Measurements from ENCODE around the gene GLRX3. TPM values are rescaled to one million over a fixed set of nuclear protein-coding genes. Genes with fewer than 3 reads are reported as not detected.

Gene GLRX3
- total and polyA plus RNA-seq, 4 donors, result 37.6 to 71.1 (median 57.5) TPM

GRCh38 chr10:130212746-130213145 is 76.6 kb downstream of the GLRX3 start:
- Histone ChIP-seq H3K4me3 (no peak overlapping the region), H3K9me3 (ENCODE audit: control insufficient read depth in 4 of 4, insufficient read depth in 3 of 4, low read length in 3 of 4) (peaks cover 0 to 6% (median 0%) of the 10 kb centered on the region in 4 donors), H3K27ac (ENCODE audit: low read depth in 1 of 2, low read length in 1 of 2) (no peak overlapping the region), H3K4me1 (ENCODE audit: control insufficient read depth in 5 of 5, insufficient read depth in 5 of 5, low read length in 5 of 5) (no peaks in the 10 kb centered on the region), H3K9ac (ENCODE audit: insufficient read depth in 1 of 2, low read length in 2 of 2) (no peak overlapping the region), H3K36me3 (ENCODE audit: control insufficient read depth in 4 of 4, insufficient read depth in 4 of 4, low read length in 4 of 4) (no peaks in the 10 kb centered on the region), H3K27me3 (ENCODE audit: control insufficient read depth in 3 of 3, insufficient read depth in 3 of 3, low read length in 2 of 3) (no peaks in the 10 kb centered on the region)
- no peak for DNase-seq
- 48 to 56% methylated on average over 4 of the region's 4 CpGs for whole genome bisulfite sequencing, 2 donors
- ATAC-seq (ENCODE audit: insufficient read depth, low FRiP score), result no peak
- TF ChIP-seq CTCF (IDR thresholded peaks at IDR 0.05; ENCODE audit: control extremely low read depth, extremely low read depth), result no peak

- TF ChIP-seq CTCF (IDR thresholded peaks at IDR 0.05; ENCODE audit: control extremely low read depth, extremely low read depth), result no peak
- H3K9ac ChIP-seq (ENCODE audit: insufficient read depth in 1 of 2, low read length in 2 of 2), result no peak overlapping the region
- H3K36me3 ChIP-seq (ENCODE audit: control insufficient read depth in 4 of 4, insufficient read depth in 4 of 4, low read length in 4 of 4), result no peaks in the 10 kb centered on the region
- WGBS, 2 donors, result 92% methylated on average over 51 of the region's 51 CpGs
- H3K9me3 ChIP-seq (ENCODE audit: control insufficient read depth in 4 of 4, insufficient read depth in 3 of 4, low read length in 3 of 4), result peaks cover 0 to 6% (median 0%) of the 10 kb centered on the region in 4 donors
- DNase-seq (no peak), ATAC-seq (ENCODE audit: insufficient read depth, low FRiP score) (no peak)
- H3K4me3 ChIP-seq, result no peak overlapping the region
- H3K4me1 ChIP-seq (ENCODE audit: control insufficient read depth in 5 of 5, insufficient read depth in 5 of 5, low read length in 5 of 5), result no peaks in the 10 kb centered on the region
- H3K27me3 ChIP-seq (ENCODE audit: control insufficient read depth in 3 of 3, insufficient read depth in 3 of 3, low read length in 2 of 3), result no peaks in the 10 kb centered on the region
- no peak overlapping the region for H3K27ac ChIP-seq (ENCODE audit: low read depth in 1 of 2, low read length in 1 of 2)
Measured at GRCh38 chr10:130213286-130214080, 77.3 kb downstream of the GLRX3 start.

GRCh38 chr10:130214431-130214830 is 78.2 kb downstream of the GLRX3 start:
- TF ChIP-seq CTCF (IDR thresholded peaks at IDR 0.05; ENCODE audit: control extremely low read depth, extremely low read depth), result no peak
- WGBS, 2 donors, result 94% methylated on average over 7 of the region's 7 CpGs
- H3K4me3 ChIP-seq, result no peak overlapping the region
- DNase-seq (no peak), ATAC-seq (ENCODE audit: insufficient read depth, low FRiP score) (no peak)
- H3K9ac ChIP-seq (ENCODE audit: insufficient read depth in 1 of 2, low read length in 2 of 2), result no peak overlapping the region
- no peak overlapping the region for H3K27ac ChIP-seq (ENCODE audit: low read depth in 1 of 2, low read length in 1 of 2)
- H3K27me3 ChIP-seq (ENCODE audit: control insufficient read depth in 3 of 3, insufficient read depth in 3 of 3, low read length in 2 of 3), result no peaks in the 10 kb centered on the region
- H3K36me3 ChIP-seq (ENCODE audit: control insufficient read depth in 4 of 4, insufficient read depth in 4 of 4, low read length in 4 of 4), result no peaks in the 10 kb centered on the region
- H3K9me3 ChIP-seq (ENCODE audit: control insufficient read depth in 4 of 4, insufficient read depth in 3 of 4, low read length in 3 of 4), result peaks cover 0 to 3% (median 0%) of the 10 kb centered on the region in 4 donors
- no peaks in the 10 kb centered on the region for H3K4me1 ChIP-seq (ENCODE audit: control insufficient read depth in 5 of 5, insufficient read depth in 5 of 5, low read length in 5 of 5)

All from lung (tissue), 12 donors.